Measurements from ENCODE around the gene UPK3BL1. TPM values are rescaled to one million over a fixed set of nuclear protein-coding genes. Genes with fewer than 3 reads are reported as not detected.
"Not testable (repeated sequence)": the region's sequence is repeated elsewhere in the genome, so short reads cannot be mapped to it uniquely, and the experiment has no call there.

Gene UPK3BL1, protein sequence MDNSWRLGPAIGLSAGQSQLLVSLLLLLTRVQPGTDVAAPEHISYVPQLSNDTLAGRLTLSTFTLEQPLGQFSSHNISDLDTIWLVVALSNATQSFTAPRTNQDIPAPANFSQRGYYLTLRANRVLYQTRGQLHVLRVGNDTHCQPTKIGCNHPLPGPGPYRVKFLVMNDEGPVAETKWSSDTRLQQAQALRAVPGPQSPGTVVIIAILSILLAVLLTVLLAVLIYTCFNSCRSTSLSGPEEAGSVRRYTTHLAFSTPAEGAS
- total RNA-seq (2014; rRNA removed; shearing (Covaris generic); ENCODE audit: low replicate concordance) = 41.7 and 51.4 TPM in 2 replicates

DNA sequence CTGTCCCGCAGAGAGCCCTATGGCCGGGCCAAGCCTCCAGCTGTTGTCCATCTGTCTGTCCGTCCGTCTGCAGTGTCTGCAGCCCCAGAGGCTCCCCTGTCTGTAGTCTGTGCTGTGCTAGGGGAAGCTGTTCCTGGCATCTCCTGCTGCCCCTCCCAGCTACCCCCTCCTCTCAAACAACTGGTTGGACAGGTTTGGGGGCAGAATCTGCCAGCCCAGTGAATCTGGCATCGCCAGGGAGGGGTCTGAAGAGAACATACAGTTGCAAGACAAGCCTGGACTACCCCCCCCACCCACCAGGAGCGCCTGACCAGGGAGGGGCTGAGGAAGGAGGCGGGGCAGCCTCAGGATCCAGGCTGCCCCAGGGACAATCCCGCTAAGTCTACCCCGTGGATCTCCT lies at the start of gene UPK3BL1:
Gene UPK3BL1 (minus strand): TSS at position 101 of the 400 bp plus-strand sequence. CDS start 50 bp downstream, at position 51.
- H3K27ac ChIP-seq (ENCODE audit: low read length); H4K20me1 ChIP-seq (ENCODE audit: insufficient read depth, low read depth, low read length); H3K79me2 ChIP-seq (ENCODE audit: low read length); DNase-seq; H3K4me1 ChIP-seq (ENCODE audit: low read length); H3K9me3 ChIP-seq (ENCODE audit: low read length); H3K9ac ChIP-seq (ENCODE audit: low read length); H3K4me3 ChIP-seq (ENCODE audit: low read length); H2AFZ ChIP-seq (ENCODE audit: low read length); H3K27me3 ChIP-seq (ENCODE audit: low read length); H3K4me2 ChIP-seq (ENCODE audit: low read depth, low read length, poor library complexity, severe bottlenecking); H3K36me3 ChIP-seq (ENCODE audit: insufficient read depth, low read length); H3K9me2 ChIP-seq (replicated peaks; ENCODE audit: insufficient read depth, low read length): not testable (repeated sequence)

DNA sequence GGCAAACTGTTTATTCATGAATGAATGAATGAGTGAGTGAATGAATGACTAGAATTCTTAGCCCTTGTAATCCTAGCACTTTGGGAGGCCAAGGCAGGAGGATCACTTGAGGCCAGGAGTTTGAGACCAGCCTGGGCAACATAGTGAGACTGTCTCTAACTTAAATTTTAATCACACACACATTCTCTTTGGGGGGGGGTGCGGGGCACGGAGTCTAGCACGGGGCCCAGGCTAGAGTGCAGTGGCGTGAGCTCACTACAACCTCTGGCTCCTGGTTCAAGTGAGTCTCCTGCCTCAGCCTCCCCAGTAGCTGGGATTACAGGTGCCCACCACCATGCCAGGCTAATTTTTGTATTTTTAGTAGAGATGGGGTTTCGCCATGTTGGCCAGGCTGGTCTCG lies 48.0 kb upstream of the UPK3BL1 start:
- H2AFZ ChIP-seq (ENCODE audit: low read length); H3K9me2 ChIP-seq (replicated peaks; ENCODE audit: insufficient read depth, low read length); H3K79me2 ChIP-seq (ENCODE audit: low read length); H3K36me3 ChIP-seq (ENCODE audit: insufficient read depth, low read length); H3K4me3 ChIP-seq (ENCODE audit: low read length); H3K27ac ChIP-seq (ENCODE audit: low read length); H3K27me3 ChIP-seq (ENCODE audit: low read length); H4K20me1 ChIP-seq (ENCODE audit: insufficient read depth, low read depth, low read length); H3K9me3 ChIP-seq (ENCODE audit: low read length); H3K4me2 ChIP-seq (ENCODE audit: low read depth, low read length, poor library complexity, severe bottlenecking); H3K4me1 ChIP-seq (ENCODE audit: low read length); H3K9ac ChIP-seq (ENCODE audit: low read length); DNase-seq: not testable (repeated sequence)

DNA sequence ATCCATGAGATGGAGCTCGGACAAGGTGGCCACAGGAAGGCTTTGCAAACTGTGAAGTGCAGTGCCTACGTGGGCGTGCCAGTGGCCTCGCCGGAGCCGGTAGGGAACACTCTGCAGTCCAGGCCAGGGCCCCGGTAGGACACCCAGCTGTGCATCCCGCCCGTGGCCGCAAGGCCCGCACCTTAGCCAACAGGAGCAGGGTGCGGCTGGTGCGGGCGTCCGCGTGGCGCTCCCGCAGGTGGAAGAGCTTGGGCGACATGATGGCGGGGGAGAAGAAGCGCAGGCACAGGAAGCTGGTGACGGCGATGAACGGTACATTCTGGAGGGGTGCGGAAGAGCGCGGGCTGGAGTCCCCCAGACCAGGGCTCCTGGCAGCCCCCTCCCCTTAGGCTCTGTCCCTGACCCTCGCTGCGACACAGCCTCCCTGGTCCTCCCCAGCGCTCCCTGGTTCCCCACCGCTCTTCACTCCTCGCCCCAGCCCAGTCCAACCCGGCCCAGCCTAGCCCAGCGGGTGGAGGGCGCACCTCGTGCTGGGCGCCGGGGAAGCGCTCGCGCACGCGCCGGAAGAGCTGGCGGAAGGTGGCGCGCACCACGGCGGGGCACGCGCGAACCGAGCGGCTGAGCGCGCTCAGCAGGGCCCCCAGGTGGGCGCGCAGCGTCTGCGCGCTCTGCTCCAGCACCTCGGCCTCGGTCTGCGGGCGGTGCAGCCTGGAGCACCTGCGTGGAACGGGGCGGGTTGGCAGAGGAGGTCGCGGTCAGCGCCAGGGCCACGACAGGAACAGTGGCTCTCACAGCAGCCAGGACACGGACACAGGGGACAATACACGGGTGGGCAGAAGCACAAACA lies 47.1 kb upstream of the UPK3BL1 start:
- not testable (repeated sequence) for H3K79me2 ChIP-seq (ENCODE audit: low read length); H4K20me1 ChIP-seq (ENCODE audit: insufficient read depth, low read depth, low read length); H3K4me2 ChIP-seq (ENCODE audit: low read depth, low read length, poor library complexity, severe bottlenecking); H3K9me3 ChIP-seq (ENCODE audit: low read length); H3K27me3 ChIP-seq (ENCODE audit: low read length); H3K4me3 ChIP-seq (ENCODE audit: low read length); H3K9me2 ChIP-seq (replicated peaks; ENCODE audit: insufficient read depth, low read length); H3K9ac ChIP-seq (ENCODE audit: low read length); H3K36me3 ChIP-seq (ENCODE audit: insufficient read depth, low read length); DNase-seq; H3K27ac ChIP-seq (ENCODE audit: low read length); H3K4me1 ChIP-seq (ENCODE audit: low read length); H2AFZ ChIP-seq (ENCODE audit: low read length)

DNA sequence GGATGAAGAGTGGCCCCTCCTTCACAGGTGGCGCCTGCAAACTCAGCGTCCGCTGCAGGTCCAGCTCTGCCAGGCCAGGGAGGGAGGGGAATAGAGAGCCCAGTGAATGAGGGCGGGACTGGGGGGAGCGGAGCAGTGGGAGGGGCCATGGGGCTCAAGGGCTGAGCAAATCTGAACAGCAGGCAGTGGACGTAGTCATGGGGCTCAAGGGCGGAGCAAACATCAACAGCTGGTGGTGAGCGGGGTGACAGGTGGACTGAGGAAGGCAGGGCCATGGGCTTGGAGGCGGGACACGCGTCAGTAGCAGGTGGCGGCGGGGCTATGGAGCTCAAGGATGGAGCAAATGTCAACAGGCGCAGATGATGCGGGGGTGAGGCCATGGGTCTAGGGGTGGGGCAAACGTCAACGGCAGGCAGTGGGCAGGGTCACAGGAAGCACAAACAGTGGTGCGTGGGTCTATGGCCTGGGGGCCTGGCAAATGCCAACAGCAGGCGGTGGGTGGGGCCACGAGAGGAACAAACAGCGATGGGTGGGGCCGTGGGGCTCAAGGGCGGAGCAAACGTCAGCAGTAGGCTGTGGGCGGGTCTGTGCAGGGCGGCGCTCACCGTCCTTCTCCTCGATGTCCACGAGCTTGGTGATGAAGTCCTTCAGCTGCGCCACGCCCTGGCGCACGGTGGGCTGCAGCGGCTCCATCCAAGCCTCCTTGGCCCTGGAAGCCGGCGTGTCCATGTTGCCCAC lies 45.9 kb upstream of the UPK3BL1 start:
- not testable (repeated sequence) for H3K4me3 ChIP-seq (ENCODE audit: low read length); H3K36me3 ChIP-seq (ENCODE audit: insufficient read depth, low read length); DNase-seq; H4K20me1 ChIP-seq (ENCODE audit: insufficient read depth, low read depth, low read length); H3K9me2 ChIP-seq (replicated peaks; ENCODE audit: insufficient read depth, low read length); H3K4me2 ChIP-seq (ENCODE audit: low read depth, low read length, poor library complexity, severe bottlenecking); H3K79me2 ChIP-seq (ENCODE audit: low read length); H3K27me3 ChIP-seq (ENCODE audit: low read length); H3K9ac ChIP-seq (ENCODE audit: low read length); H3K4me1 ChIP-seq (ENCODE audit: low read length); H3K9me3 ChIP-seq (ENCODE audit: low read length); H2AFZ ChIP-seq (ENCODE audit: low read length); H3K27ac ChIP-seq (ENCODE audit: low read length)

DNA sequence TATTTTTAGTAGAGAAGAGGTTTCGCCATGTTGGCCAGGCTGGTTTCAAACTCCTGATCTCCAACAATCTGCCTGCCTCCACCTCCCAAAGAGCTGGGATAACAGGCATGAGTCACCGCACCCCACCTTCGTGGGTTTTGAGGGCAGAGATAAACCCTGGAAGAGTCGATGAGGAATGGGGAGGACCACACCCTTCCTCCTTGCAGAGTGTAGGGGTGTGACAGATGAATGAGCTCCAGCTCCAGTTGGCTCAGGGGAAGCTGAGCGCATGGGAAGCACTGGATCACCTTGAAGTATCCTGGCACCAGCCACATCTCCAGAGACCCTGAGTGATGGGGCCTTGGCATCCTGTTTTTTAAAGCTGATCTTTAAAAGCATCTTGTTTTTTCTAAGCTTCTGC lies 40.0 kb upstream of the UPK3BL1 start:
- not testable (repeated sequence) for H3K9me2 ChIP-seq (replicated peaks; ENCODE audit: insufficient read depth, low read length); H3K27me3 ChIP-seq (ENCODE audit: low read length); H3K9me3 ChIP-seq (ENCODE audit: low read length); H3K9ac ChIP-seq (ENCODE audit: low read length); H2AFZ ChIP-seq (ENCODE audit: low read length); H3K4me1 ChIP-seq (ENCODE audit: low read length); DNase-seq; H3K4me2 ChIP-seq (ENCODE audit: low read depth, low read length, poor library complexity, severe bottlenecking); H3K36me3 ChIP-seq (ENCODE audit: insufficient read depth, low read length); H3K4me3 ChIP-seq (ENCODE audit: low read length); H4K20me1 ChIP-seq (ENCODE audit: insufficient read depth, low read depth, low read length); H3K27ac ChIP-seq (ENCODE audit: low read length); H3K79me2 ChIP-seq (ENCODE audit: low read length)

DNA sequence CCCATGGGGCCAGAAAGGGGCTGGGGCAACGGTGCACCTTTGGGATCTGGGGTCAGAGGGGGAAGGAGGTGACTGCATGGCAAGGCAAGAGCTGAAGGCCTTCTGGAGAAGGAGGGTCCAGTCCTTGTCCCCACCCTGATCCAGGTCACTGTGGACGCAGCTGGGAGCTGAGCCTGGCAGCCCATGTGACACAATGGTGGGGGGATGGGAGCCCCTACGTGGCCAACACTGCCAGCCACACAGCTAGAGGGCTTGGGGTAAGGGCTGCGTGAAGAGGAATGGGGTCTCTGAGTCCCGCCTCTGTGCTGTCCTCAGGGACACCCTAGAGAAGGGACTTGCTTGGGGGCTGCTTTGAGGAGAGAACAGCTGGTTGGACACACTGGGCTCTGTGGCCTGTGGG lies 38.2 kb upstream of the UPK3BL1 start:
- H3K27ac ChIP-seq (ENCODE audit: low read length); H3K4me1 ChIP-seq (ENCODE audit: low read length); H4K20me1 ChIP-seq (ENCODE audit: insufficient read depth, low read depth, low read length); DNase-seq; H3K9me3 ChIP-seq (ENCODE audit: low read length); H3K9me2 ChIP-seq (replicated peaks; ENCODE audit: insufficient read depth, low read length); H3K4me2 ChIP-seq (ENCODE audit: low read depth, low read length, poor library complexity, severe bottlenecking); H3K9ac ChIP-seq (ENCODE audit: low read length); H2AFZ ChIP-seq (ENCODE audit: low read length); H3K79me2 ChIP-seq (ENCODE audit: low read length); H3K36me3 ChIP-seq (ENCODE audit: insufficient read depth, low read length); H3K27me3 ChIP-seq (ENCODE audit: low read length); H3K4me3 ChIP-seq (ENCODE audit: low read length): not testable (repeated sequence)

DNA sequence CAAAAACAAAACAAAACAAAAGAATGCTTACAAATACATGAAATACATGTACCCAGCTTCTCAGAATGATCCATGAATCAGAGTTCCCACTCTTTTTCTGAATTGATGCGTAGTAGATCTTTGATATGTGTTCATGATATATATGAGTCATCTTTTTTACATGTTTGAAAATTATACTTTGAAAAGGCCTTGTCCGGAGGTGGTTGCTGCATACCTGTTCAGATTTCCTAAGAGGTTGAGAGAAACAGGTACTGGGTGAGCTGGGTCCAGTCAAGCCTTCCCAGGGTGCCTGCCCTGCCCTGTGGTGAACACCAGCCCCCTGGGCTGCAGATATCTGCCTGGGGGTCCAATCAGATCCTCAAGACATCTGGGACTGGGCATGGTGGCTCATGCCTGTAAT lies 33.0 kb upstream of the UPK3BL1 start:
- H3K4me2 ChIP-seq (ENCODE audit: low read depth, low read length, poor library complexity, severe bottlenecking); H3K9me3 ChIP-seq (ENCODE audit: low read length); H2AFZ ChIP-seq (ENCODE audit: low read length); H3K4me1 ChIP-seq (ENCODE audit: low read length); H3K27ac ChIP-seq (ENCODE audit: low read length); H3K4me3 ChIP-seq (ENCODE audit: low read length); H3K27me3 ChIP-seq (ENCODE audit: low read length); H4K20me1 ChIP-seq (ENCODE audit: insufficient read depth, low read depth, low read length); H3K9me2 ChIP-seq (replicated peaks; ENCODE audit: insufficient read depth, low read length); DNase-seq; H3K9ac ChIP-seq (ENCODE audit: low read length); H3K79me2 ChIP-seq (ENCODE audit: low read length); H3K36me3 ChIP-seq (ENCODE audit: insufficient read depth, low read length): not testable (repeated sequence)

DNA sequence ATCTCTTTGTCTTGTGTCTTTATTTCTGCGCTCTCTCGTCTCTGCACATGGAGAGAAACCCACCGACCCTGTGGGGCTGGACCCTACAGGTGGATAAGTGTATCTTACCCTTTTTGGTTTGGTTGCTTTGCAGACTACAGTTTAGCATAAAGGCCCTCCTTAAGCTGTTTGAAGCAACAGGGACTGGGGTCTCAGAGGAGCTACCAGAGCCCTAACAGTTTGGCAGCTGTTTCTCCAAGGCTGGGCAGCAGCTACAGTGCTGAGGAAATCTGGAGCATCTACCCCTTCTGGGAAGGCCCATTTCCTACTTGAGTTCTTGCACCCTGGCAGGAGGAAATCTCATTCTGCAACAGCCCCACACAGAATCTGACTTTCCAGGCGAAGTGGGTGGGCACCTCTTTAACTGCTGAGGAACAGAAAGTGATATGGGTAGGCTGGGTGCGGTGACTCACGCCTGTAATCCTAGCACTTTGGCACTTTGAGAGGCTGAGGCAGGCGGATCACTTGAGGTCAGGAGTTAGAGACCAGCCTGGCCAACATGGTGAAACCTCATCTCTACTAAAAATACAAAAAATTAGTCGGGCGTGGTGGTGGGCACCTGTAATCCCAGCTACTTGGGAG lies 31.0 kb upstream of the UPK3BL1 start:
- H2AFZ ChIP-seq (ENCODE audit: low read length); H3K4me3 ChIP-seq (ENCODE audit: low read length); H3K27me3 ChIP-seq (ENCODE audit: low read length); H3K36me3 ChIP-seq (ENCODE audit: insufficient read depth, low read length); H3K9me3 ChIP-seq (ENCODE audit: low read length); H4K20me1 ChIP-seq (ENCODE audit: insufficient read depth, low read depth, low read length); H3K4me1 ChIP-seq (ENCODE audit: low read length); H3K79me2 ChIP-seq (ENCODE audit: low read length); H3K27ac ChIP-seq (ENCODE audit: low read length); H3K9ac ChIP-seq (ENCODE audit: low read length); DNase-seq; H3K9me2 ChIP-seq (replicated peaks; ENCODE audit: insufficient read depth, low read length); H3K4me2 ChIP-seq (ENCODE audit: low read depth, low read length, poor library complexity, severe bottlenecking): not testable (repeated sequence)

Measured in Karpas-422 (cell line).